Breast epithelium (tissue), 3 donors: ENCODE measurements around the gene SNAP47.

Experiments used
- POLR2AphosphoS5 ChIP-seq, 3 donors: sonication (generic); formaldehyde crosslinking; IDR thresholded peaks; one replicate each; pipeline ENCODE4 v1.6.1; 2017; ENCODE audit warnings: antibody characterized with exemption in 3 of 3
- TF ChIP-seq, protein P1 (sequence below), 3 donors: fragments of 450-650 bp; IDR thresholded peaks; one replicate each; pipeline ENCODE4 v1.5.1; 2016 to 2017; ENCODE audit warnings: antibody characterized with exemption in 3 of 3, mild to moderate bottlenecking in 3 of 3, moderate library complexity in 3 of 3

DNA sequence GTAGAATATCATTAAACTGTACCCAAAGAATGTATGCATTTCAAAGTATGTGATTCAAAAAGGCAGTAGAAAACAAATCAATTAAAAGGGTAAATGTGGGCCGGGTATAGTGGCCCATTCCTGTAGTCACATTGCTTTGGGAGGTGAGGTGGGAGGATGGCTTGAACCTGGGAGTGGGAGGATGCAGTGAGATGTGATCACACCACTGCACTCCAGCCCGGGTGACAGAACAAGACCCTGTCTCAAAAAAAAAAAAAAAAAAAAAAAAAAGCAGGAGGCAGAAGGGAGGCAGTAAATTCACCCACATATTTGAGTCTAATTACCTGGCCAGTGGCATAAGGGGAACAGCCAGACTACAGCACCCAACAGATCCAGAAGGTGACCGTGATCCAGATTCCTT, 62.4 kb downstream of the SNAP47 start:
- TF ChIP-seq, protein P1, sequence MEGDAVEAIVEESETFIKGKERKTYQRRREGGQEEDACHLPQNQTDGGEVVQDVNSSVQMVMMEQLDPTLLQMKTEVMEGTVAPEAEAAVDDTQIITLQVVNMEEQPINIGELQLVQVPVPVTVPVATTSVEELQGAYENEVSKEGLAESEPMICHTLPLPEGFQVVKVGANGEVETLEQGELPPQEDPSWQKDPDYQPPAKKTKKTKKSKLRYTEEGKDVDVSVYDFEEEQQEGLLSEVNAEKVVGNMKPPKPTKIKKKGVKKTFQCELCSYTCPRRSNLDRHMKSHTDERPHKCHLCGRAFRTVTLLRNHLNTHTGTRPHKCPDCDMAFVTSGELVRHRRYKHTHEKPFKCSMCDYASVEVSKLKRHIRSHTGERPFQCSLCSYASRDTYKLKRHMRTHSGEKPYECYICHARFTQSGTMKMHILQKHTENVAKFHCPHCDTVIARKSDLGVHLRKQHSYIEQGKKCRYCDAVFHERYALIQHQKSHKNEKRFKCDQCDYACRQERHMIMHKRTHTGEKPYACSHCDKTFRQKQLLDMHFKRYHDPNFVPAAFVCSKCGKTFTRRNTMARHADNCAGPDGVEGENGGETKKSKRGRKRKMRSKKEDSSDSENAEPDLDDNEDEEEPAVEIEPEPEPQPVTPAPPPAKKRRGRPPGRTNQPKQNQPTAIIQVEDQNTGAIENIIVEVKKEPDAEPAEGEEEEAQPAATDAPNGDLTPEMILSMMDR (IDR thresholded peaks at IDR 0.05), result no peak
- TF ChIP-seq POLR2AphosphoS5 (IDR thresholded peaks at IDR 0.05), result no peak
